ENCODE measurements around the gene CAGE1. TPM values are rescaled to one million over a fixed set of nuclear protein-coding genes. Genes with fewer than 3 reads are reported as not detected.
A peak's percentile ranks its signal among the peaks of the same experiment; 100 is the strongest.

Gene CAGE1
- total and polyA plus RNA-seq, 2 experiments from 2014 or later = 0.17 TPM; not detected in 1

DNA sequence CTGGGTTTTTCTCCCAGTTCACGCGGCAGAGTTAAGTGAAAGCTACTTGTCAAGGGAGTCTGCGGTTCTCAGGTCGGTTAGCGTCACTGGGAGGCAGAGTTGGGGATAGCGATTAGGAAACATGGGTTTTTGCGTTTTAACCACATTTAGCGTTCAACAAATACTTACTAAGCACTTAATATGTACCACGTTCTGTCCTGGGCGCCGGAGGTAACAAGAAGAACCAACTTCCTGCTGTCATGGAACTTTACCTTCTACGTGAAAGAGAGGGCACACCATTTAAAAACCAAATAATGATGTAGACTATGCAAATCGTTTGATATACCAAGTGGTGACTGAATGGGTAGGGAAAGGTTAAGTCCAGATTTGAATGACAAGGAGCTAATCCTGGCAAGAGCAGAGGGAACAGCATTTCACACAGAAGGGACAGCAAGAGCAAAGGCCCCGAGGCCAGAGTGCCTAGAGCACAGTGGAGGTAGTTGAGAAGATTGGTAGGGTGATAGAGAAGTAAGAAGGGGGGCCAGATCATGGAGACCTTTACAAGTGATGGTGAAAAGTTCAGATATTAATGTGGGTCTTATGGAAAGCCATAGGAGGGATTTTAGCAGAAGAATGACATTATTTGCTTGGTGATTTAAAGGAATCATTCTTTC, 810 bp upstream of the CAGE1 start:
- no peaks in the 10 kb centered on the region for H3K9me3 ChIP-seq (ENCODE audit: low read depth)
- H2AFZ ChIP-seq = peak overlapping the region; percentile 78
- no peaks in the 10 kb centered on the region for H3K27me3 ChIP-seq
- H3K79me2 ChIP-seq = peaks cover 39% of the 10 kb centered on the region
- WGBS (ENCODE audit: low lambda C conversion rate, missing lambda C conversion rate) = 5% methylated on average over 14 of the region's 14 CpGs
- H3K9me2 ChIP-seq (replicated peaks; ENCODE audit: insufficient read depth) = no peaks in the 10 kb centered on the region
- peak overlapping the region; percentile 96 for H3K4me2 ChIP-seq
- no peak for DNase-seq (ENCODE audit: low spot score)
- H4K20me1 ChIP-seq (ENCODE audit: insufficient read depth, poor library complexity, severe bottlenecking) = no peaks in the 10 kb centered on the region
- peak overlapping the region; percentile 54 for H3K4me3 ChIP-seq
- peak overlapping the region; percentile 93 for H3K27ac ChIP-seq
- H3K4me1 ChIP-seq (ENCODE audit: insufficient read depth) = peaks cover 15% of the 10 kb centered on the region
- TF ChIP-seq EZH2 (IDR thresholded peaks at IDR 0.05; ENCODE audit: borderline replicate concordance) (no peak), EZH2phosphoT487 (IDR thresholded peaks at IDR 0.05; ENCODE audit: low read depth, severe bottlenecking, unreplicated experiment) (no peak)
- TF ChIP-seq, protein P1, sequence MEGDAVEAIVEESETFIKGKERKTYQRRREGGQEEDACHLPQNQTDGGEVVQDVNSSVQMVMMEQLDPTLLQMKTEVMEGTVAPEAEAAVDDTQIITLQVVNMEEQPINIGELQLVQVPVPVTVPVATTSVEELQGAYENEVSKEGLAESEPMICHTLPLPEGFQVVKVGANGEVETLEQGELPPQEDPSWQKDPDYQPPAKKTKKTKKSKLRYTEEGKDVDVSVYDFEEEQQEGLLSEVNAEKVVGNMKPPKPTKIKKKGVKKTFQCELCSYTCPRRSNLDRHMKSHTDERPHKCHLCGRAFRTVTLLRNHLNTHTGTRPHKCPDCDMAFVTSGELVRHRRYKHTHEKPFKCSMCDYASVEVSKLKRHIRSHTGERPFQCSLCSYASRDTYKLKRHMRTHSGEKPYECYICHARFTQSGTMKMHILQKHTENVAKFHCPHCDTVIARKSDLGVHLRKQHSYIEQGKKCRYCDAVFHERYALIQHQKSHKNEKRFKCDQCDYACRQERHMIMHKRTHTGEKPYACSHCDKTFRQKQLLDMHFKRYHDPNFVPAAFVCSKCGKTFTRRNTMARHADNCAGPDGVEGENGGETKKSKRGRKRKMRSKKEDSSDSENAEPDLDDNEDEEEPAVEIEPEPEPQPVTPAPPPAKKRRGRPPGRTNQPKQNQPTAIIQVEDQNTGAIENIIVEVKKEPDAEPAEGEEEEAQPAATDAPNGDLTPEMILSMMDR (IDR thresholded peaks at IDR 0.05; ENCODE audit: poor library complexity) = no peak
- H3K36me3 ChIP-seq (replicated peaks; ENCODE audit: insufficient read depth, low read depth) = no peaks in the 10 kb centered on the region

DNA sequence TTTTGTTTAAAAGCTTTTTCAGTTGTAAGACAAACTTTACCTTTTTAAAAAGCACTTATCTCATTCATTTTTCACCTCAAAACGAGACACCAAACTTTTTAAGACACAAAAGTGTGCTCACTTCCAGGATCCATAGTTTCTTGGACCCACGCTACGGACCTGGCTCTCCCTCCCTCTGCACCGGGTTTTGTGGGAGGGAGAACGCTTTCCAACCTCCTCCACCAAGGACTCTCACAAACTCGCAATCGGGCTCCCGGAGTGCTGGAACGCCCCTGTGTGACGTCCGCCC, 436 bp downstream of the CAGE1 start:
- Histone ChIP-seq H3K27me3 (no peaks in the 10 kb centered on the region), H3K79me2 (peaks cover 39% of the 10 kb centered on the region), H3K4me1 (ENCODE audit: insufficient read depth) (peaks cover 15% of the 10 kb centered on the region), H3K27ac (peak overlapping the region; percentile 93), H2AFZ (peak overlapping the region; percentile 67), H3K4me2 (peak overlapping the region; percentile 96), H3K4me3 (peak overlapping the region; percentile 10), H4K20me1 (ENCODE audit: insufficient read depth, poor library complexity, severe bottlenecking) (no peaks in the 10 kb centered on the region), H3K36me3 (replicated peaks; ENCODE audit: insufficient read depth, low read depth) (no peaks in the 10 kb centered on the region), H3K9me3 (ENCODE audit: low read depth) (no peaks in the 10 kb centered on the region), H3K9me2 (replicated peaks; ENCODE audit: insufficient read depth) (no peaks in the 10 kb centered on the region)
- 2% methylated on average over 11 of the region's 11 CpGs for WGBS (ENCODE audit: low lambda C conversion rate, missing lambda C conversion rate)
- DNase-seq (ENCODE audit: low spot score) = peak; percentile 88
- TF ChIP-seq EZH2phosphoT487 (IDR thresholded peaks at IDR 0.05; ENCODE audit: low read depth, severe bottlenecking, unreplicated experiment) (no peak), EZH2 (IDR thresholded peaks at IDR 0.05; ENCODE audit: borderline replicate concordance) (no peak)
- TF ChIP-seq, protein P1 (IDR thresholded peaks at IDR 0.05; ENCODE audit: poor library complexity) = no peak

DNA sequence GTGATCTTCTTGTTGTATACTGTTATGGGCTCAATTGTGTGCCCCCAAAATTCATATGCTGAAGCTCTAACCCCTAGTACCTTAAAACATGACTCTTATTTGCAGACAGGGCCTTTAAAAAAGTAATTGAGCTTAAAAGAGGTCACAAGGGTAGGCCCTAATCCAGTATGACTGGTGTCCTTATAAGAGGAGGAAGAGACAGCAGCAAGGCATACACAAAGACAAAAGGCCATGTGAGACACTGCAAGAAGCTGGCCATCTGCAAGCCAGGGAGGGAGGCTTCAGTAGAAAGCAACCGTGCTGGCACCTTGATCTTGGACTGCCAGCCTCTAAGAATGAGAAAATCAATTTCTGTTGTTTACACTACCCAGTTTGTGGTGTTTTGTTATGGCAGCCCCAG, 8.4 kb downstream of the CAGE1 start:
- no peak overlapping the region for H3K4me3 ChIP-seq
- WGBS (ENCODE audit: low lambda C conversion rate, missing lambda C conversion rate) = 88% methylated on average over 1 of the region's 1 CpG

More for the DNA sequence above, 8.4 kb downstream of the CAGE1 start:
- TF ChIP-seq, protein P1 (IDR thresholded peaks at IDR 0.05; ENCODE audit: poor library complexity) = no peak
- TF ChIP-seq EZH2phosphoT487 (IDR thresholded peaks at IDR 0.05; ENCODE audit: low read depth, severe bottlenecking, unreplicated experiment) (no peak), EZH2 (IDR thresholded peaks at IDR 0.05; ENCODE audit: borderline replicate concordance) (no peak)
- H2AFZ ChIP-seq = no peak overlapping the region
- no peaks in the 10 kb centered on the region for H3K9me2 ChIP-seq (replicated peaks; ENCODE audit: insufficient read depth)
- no peak overlapping the region for H3K4me2 ChIP-seq
- no peaks in the 10 kb centered on the region for H3K9me3 ChIP-seq (ENCODE audit: low read depth)
- no peaks in the 10 kb centered on the region for H4K20me1 ChIP-seq (ENCODE audit: insufficient read depth, poor library complexity, severe bottlenecking)
- DNase-seq (ENCODE audit: low spot score) = no peak
- no peaks in the 10 kb centered on the region for H3K36me3 ChIP-seq (replicated peaks; ENCODE audit: insufficient read depth, low read depth)
- H3K27ac ChIP-seq = no peak overlapping the region
- H3K79me2 ChIP-seq = no peaks in the 10 kb centered on the region
- H3K4me1 ChIP-seq (ENCODE audit: insufficient read depth) = no peaks in the 10 kb centered on the region
- H3K27me3 ChIP-seq = no peaks in the 10 kb centered on the region

Data from hepatocyte (in vitro differentiated cells).